Chondrocyte (in vitro differentiated cells): ENCODE data around the gene SPG7. TPM values are rescaled to one million over a fixed set of nuclear protein-coding genes. Genes with fewer than 3 reads are reported as not detected.

Experiments
- DNase-seq: peaks from one replicate; pipeline ENCODE4 v3.0.0; 2021; ENCODE audit warnings: mixed read lengths, low spot score
- H3K27ac Mint-ChIP-seq: one replicate; pipeline ENCODE4 v1.8.0; 2021; ENCODE audit warnings: mild to moderate bottlenecking, moderate library complexity, mixed read lengths; ENCODE audit not compliant: unreplicated experiment
- H3K27me3 Mint-ChIP-seq: 2 replicates; pipeline ENCODE4 v1.8.0; 2021; ENCODE audit warnings: low read depth, mixed read lengths
- H3K36me3 Mint-ChIP-seq: 2 replicates; pipeline ENCODE4 v1.8.0; 2021; ENCODE audit warnings: low read depth, mixed read lengths
- H3K4me1 Mint-ChIP-seq: 2 replicates; pipeline ENCODE4 v1.8.0; 2021; ENCODE audit warnings: low read depth, mild to moderate bottlenecking, mixed read lengths
- H3K4me3 Mint-ChIP-seq: one replicate; pipeline ENCODE4 v1.8.0; 2021; ENCODE audit warnings: mild to moderate bottlenecking, moderate library complexity, mixed read lengths; ENCODE audit not compliant: unreplicated experiment
- H3K9me3 Mint-ChIP-seq: 2 replicates; pipeline ENCODE4 v1.8.0; 2021; ENCODE audit warnings: low read depth, mixed read lengths
- CTCF ChIP-seq: fragments of 200-600 bp; sonication (generic); IDR thresholded peaks from 2 replicates; pipeline ENCODE4 v1.5.0; 2021; ENCODE audit warnings: antibody characterized with exemption, mild to moderate bottlenecking, moderate library complexity
- total RNA-seq: library from RNA; stranded (reverse); gene quantifications from 3 replicates; pipeline ENCODE4 v1.2.1, GENCODE V29; 2021

Gene SPG7
- total RNA-seq, 1 donor from 2014 or later = 87.6 TPM

- TF ChIP-seq CTCF = no peak
- H3K4me3 Mint-ChIP-seq = no peak overlapping the region
- no peaks in the 10 kb centered on the region for H3K27me3 Mint-ChIP-seq
- H3K9me3 Mint-ChIP-seq = no peaks in the 10 kb centered on the region
- DNase-seq = no peak
- H3K4me1 Mint-ChIP-seq = no peaks in the 10 kb centered on the region
- H3K27ac Mint-ChIP-seq = no peak overlapping the region
- peaks cover 28% of the 10 kb centered on the region for H3K36me3 Mint-ChIP-seq
Observed at GRCh38 chr16:89537549-89537925, 29.3 kb downstream of the SPG7 start.

GRCh38 chr16:89538286-89538685 is 30.1 kb downstream of the SPG7 start:
- H3K36me3 Mint-ChIP-seq = peaks cover 22% of the 10 kb centered on the region
- DNase-seq = no peak
- H3K27ac Mint-ChIP-seq = no peak overlapping the region
- H3K4me3 Mint-ChIP-seq = no peak overlapping the region
- TF ChIP-seq CTCF = no peak
- no peaks in the 10 kb centered on the region for H3K9me3 Mint-ChIP-seq
- H3K4me1 Mint-ChIP-seq = no peaks in the 10 kb centered on the region
- H3K27me3 Mint-ChIP-seq = no peaks in the 10 kb centered on the region

- no peaks in the 10 kb centered on the region for H3K9me3 Mint-ChIP-seq
- H3K36me3 Mint-ChIP-seq = peaks cover 16% of the 10 kb centered on the region
Observed at GRCh38 chr16:89540557-89540956, 32.4 kb downstream of the SPG7 start.

GRCh38 chr16:89541792-89542191 is 33.6 kb downstream of the SPG7 start:
- H3K27me3 Mint-ChIP-seq = no peaks in the 10 kb centered on the region
- no peak overlapping the region for H3K4me3 Mint-ChIP-seq
- DNase-seq = no peak
- H3K4me1 Mint-ChIP-seq = no peaks in the 10 kb centered on the region
- peaks cover 15% of the 10 kb centered on the region for H3K36me3 Mint-ChIP-seq
- H3K27ac Mint-ChIP-seq = no peak overlapping the region
- no peak for TF ChIP-seq CTCF
- H3K9me3 Mint-ChIP-seq = no peaks in the 10 kb centered on the region

More at GRCh38 chr16:89540557-89540956, 32.4 kb downstream of the SPG7 start:
- no peak for DNase-seq
- Mint-ChIP-seq H3K27me3 (no peaks in the 10 kb centered on the region), H3K27ac (no peak overlapping the region), H3K4me3 (no peak overlapping the region), H3K4me1 (no peaks in the 10 kb centered on the region)
- no peak for TF ChIP-seq CTCF

- Mint-ChIP-seq H3K27me3 (no peaks in the 10 kb centered on the region), H3K9me3 (no peaks in the 10 kb centered on the region), H3K27ac (no peak overlapping the region), H3K4me1 (no peaks in the 10 kb centered on the region), H3K4me3 (no peak overlapping the region), H3K36me3 (peaks cover 19% of the 10 kb centered on the region)
- DNase-seq = no peak
- TF ChIP-seq CTCF = no peak
Observed at GRCh38 chr16:89544113-89544512, 35.9 kb downstream of the SPG7 start.
